Loucy (cell line): ENCODE measurements around the gene DESI2.

Experiments
- H2AFZ ChIP-seq: fragments of 200-600 bp; sonication (generic); 2 replicates; pipeline ENCODE4 v1.6.0; 2016; ENCODE audit warnings: antibody characterized with exemption, mild to moderate bottlenecking, low read length, moderate library complexity
- H3F3A ChIP-seq: fragments of 200-600 bp; 2 replicates; pipeline ENCODE4 v1.6.0; 2016; ENCODE audit warnings: antibody characterized with exemption, low read depth, mild to moderate bottlenecking
- H3K27me3 ChIP-seq: fragments of 200-600 bp; sonication (generic); 2 replicates; pipeline ENCODE4 v1.6.1; 2014; ENCODE audit warnings: low read length, mild to moderate bottlenecking; ENCODE audit not compliant: insufficient read depth, poor library complexity, severe bottlenecking
- H3K36me3 ChIP-seq: fragments of 200-600 bp; sonication (generic); 2 replicates; pipeline ENCODE4 v1.6.1; 2016; ENCODE audit warnings: low read length; ENCODE audit not compliant: insufficient read depth
- H3K4me1 ChIP-seq: fragments of 200-600 bp; sonication (generic); 2 replicates; pipeline ENCODE4 v1.5.1; 2014; ENCODE audit warnings: low read length, mild to moderate bottlenecking; ENCODE audit not compliant: insufficient read depth, poor library complexity, severe bottlenecking
- H3K4me2 ChIP-seq: fragments of 200-600 bp; sonication (generic); 2 replicates; pipeline ENCODE4 v1.6.0; 2014; ENCODE audit warnings: antibody characterized with exemption, low read length, low read depth, mild to moderate bottlenecking; ENCODE audit not compliant: poor library complexity, severe bottlenecking
- H3K4me3 ChIP-seq: fragments of 200-600 bp; sonication (generic); 2 replicates; pipeline ENCODE4 v1.5.1; 2014; ENCODE audit warnings: low read length, mild to moderate bottlenecking, mixed read lengths; ENCODE audit not compliant: poor library complexity, severe bottlenecking
- H3K79me2 ChIP-seq: fragments of 200-600 bp; sonication (generic); 2 replicates; pipeline ENCODE4 v1.6.1; 2014; ENCODE audit warnings: low read length; ENCODE audit not compliant: insufficient read depth
- H3K9ac ChIP-seq: fragments of 200-600 bp; sonication (generic); 2 replicates; pipeline ENCODE4 v1.6.0; 2014; ENCODE audit warnings: mild to moderate bottlenecking, low read depth, low read length, moderate library complexity; ENCODE audit not compliant: poor library complexity, severe bottlenecking
- H3K9me2 ChIP-seq: fragments of 200-600 bp; sonication (generic); replicated peaks from 2 replicates; pipeline ENCODE4 v1.6.1; 2016; ENCODE audit warnings: low read depth, low read length, mixed read lengths
- H3K9me3 ChIP-seq: fragments of 200-600 bp; sonication (generic); 2 replicates; pipeline ENCODE4 v1.6.1; 2014; ENCODE audit warnings: mild to moderate bottlenecking, antibody characterized with exemption, low read length, low read depth; ENCODE audit not compliant: insufficient read depth
- H4K20me1 ChIP-seq: fragments of 200-600 bp; sonication (generic); 2 replicates; pipeline ENCODE4 v1.6.0; 2014; ENCODE audit warnings: antibody characterized with exemption, low read length, mild to moderate bottlenecking; ENCODE audit not compliant: insufficient read depth, poor library complexity, severe bottlenecking
- EZH2phosphoT487 ChIP-seq: fragments of 200-600 bp; IDR thresholded peaks from 2 replicates; pipeline ENCODE4 v1.6.1; 2018; ENCODE audit warnings: antibody characterized with exemption, mild to moderate bottlenecking, moderate library complexity, borderline replicate concordance
- TF ChIP-seq, protein P1 (sequence below): fragments of 200-600 bp; sonication (generic); conservative IDR thresholded peaks from 2 replicates; pipeline ENCODE4 v1.5.1; 2014; ENCODE audit warnings: mild to moderate bottlenecking, antibody characterized with exemption, low read length

DESI2 gene

DNA sequence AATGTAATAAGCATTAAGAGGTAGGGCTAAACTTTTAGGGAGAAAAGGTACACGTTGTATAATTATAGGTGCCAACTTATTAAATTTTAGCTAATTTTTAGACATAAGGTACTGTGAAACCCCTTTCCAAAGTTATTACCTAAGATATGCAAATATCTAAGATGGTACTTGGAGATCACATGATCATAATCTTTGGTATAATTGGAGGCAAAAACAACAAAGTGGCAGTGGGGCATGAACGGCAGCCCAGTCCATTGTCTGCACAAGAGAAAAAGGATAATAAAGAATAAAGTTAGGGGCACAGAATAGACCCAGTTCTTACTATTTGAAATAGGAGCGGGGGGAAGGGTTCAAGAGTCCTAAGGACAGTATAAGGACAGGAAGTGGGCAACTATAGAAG is 51.2 kb downstream of the DESI2 start:
- TF ChIP-seq EZH2phosphoT487 = no peak
- TF ChIP-seq, protein P1, sequence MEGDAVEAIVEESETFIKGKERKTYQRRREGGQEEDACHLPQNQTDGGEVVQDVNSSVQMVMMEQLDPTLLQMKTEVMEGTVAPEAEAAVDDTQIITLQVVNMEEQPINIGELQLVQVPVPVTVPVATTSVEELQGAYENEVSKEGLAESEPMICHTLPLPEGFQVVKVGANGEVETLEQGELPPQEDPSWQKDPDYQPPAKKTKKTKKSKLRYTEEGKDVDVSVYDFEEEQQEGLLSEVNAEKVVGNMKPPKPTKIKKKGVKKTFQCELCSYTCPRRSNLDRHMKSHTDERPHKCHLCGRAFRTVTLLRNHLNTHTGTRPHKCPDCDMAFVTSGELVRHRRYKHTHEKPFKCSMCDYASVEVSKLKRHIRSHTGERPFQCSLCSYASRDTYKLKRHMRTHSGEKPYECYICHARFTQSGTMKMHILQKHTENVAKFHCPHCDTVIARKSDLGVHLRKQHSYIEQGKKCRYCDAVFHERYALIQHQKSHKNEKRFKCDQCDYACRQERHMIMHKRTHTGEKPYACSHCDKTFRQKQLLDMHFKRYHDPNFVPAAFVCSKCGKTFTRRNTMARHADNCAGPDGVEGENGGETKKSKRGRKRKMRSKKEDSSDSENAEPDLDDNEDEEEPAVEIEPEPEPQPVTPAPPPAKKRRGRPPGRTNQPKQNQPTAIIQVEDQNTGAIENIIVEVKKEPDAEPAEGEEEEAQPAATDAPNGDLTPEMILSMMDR = no peak
- peaks cover 44% of the 10 kb centered on the region; the same call in 1 of the 2 replicates for H3K36me3 ChIP-seq

DNA sequence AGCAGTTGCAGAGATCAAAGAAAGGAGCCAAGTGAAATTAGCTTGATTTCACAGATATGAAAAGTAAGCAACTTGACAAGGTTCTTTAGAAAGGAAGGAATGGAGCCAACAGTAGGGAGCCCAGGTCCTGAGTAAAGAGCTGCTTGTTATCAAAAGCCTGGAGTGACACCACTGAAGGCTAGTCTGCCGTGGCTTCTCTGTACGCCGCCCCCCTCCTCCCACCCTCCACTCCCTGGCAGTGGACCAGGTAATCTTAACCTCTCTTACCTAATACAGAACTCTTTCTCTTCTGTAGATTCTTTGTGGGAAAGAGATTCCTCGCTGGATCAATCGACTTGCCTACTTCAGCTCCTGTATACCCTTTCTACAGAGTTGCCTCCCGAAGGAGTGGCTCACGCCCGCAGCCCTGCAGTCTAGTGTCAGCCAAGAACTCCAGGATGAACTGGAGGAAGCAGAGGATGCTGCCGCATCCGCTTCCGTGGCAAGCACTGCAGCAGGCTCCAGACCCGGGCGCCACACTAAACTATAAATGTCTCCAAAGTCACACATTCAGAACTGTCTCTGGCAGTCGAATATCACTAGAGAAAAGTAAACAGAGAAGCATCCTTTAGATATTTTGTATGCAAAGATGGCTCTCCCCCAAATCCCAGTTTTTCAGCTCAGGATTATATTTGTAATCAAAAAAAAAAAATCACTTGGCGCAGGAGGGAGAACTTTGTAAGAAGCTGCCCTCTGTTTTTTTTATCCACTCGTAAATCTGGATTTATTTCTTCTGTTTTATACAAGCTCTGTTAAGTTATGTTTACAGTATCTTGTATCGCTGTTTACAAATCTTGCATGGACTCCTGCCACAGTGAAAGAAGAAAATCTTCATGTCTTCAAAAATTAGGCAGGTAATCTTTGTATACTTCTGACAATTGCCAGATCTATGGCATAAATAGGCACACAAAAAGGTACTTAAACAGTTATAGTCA is 52.6 kb downstream of the DESI2 start:
- Histone ChIP-seq H2AFZ (no peak overlapping the region), H3K9ac (no peak overlapping the region), H3K4me1 (no peaks in the 10 kb centered on the region), H3K79me2 (no peaks in the 10 kb centered on the region), H3K27me3 (no peaks in the 10 kb centered on the region), H3F3A (no peaks in the 10 kb centered on the region), H3K4me3 (no peak overlapping the region), H3K9me3 (no peaks in the 10 kb centered on the region; the same call in 1 of the 2 replicates), H3K36me3 (peaks cover 31% of the 10 kb centered on the region; the same call in 1 of the 2 replicates), H4K20me1 (no peaks in the 10 kb centered on the region), H3K4me2 (no peak overlapping the region), H3K9me2 (no peaks in the 10 kb centered on the region)
- no peak for TF ChIP-seq EZH2phosphoT487
- TF ChIP-seq, protein P1 = no peak

More for the DNA sequence above, 51.2 kb downstream of the DESI2 start:
- Histone ChIP-seq H3K4me2 (no peak overlapping the region), H4K20me1 (no peaks in the 10 kb centered on the region), H3K4me1 (no peaks in the 10 kb centered on the region), H3K9ac (no peak overlapping the region), H3K27me3 (no peaks in the 10 kb centered on the region), H3F3A (no peaks in the 10 kb centered on the region), H2AFZ (no peak overlapping the region), H3K9me3 (no peaks in the 10 kb centered on the region; the same call in 1 of the 2 replicates), H3K9me2 (no peaks in the 10 kb centered on the region), H3K79me2 (no peaks in the 10 kb centered on the region), H3K4me3 (no peak overlapping the region)

DNA sequence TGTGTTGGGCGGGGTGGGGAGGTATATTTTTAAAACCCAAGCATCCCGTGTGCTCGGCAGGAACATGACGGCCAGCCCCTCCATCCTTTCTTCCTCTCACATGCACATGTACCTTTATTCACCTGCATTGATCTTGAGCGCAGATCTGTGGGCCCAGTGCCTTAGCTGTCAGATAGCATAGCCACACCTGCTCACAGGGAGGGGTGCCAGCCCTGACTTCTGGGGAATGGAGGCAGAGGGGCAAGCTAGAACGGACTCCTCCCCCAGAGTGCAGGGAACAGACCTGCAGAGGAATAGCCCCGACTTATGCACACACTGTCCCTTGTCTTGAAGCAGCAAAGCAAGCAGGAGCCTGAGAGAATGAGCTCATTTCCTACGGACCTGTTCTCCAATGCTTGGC is 56.1 kb downstream of the DESI2 start:
- TF ChIP-seq, protein P1 = no peak
- TF ChIP-seq EZH2phosphoT487 = no peak
- Histone ChIP-seq H3K9me2 (no peaks in the 10 kb centered on the region), H2AFZ (no peak overlapping the region), H3K4me3 (no peak overlapping the region), H4K20me1 (no peaks in the 10 kb centered on the region), H3K9me3 (no peaks in the 10 kb centered on the region), H3K27me3 (no peaks in the 10 kb centered on the region), H3K36me3 (peaks cover 13% of the 10 kb centered on the region; the same call in 1 of the 2 replicates), H3K79me2 (no peaks in the 10 kb centered on the region), H3K4me1 (peaks cover 4% of the 10 kb centered on the region), H3K4me2 (no peak overlapping the region), H3K9ac (no peak overlapping the region), H3F3A (no peaks in the 10 kb centered on the region)
